ENCODE measurements around the gene PSD.

The PSD gene

GRCh38 chr10:102409604-102410428 is 8.8 kb downstream of the PSD start:
- TF ChIP-seq, protein P1, sequence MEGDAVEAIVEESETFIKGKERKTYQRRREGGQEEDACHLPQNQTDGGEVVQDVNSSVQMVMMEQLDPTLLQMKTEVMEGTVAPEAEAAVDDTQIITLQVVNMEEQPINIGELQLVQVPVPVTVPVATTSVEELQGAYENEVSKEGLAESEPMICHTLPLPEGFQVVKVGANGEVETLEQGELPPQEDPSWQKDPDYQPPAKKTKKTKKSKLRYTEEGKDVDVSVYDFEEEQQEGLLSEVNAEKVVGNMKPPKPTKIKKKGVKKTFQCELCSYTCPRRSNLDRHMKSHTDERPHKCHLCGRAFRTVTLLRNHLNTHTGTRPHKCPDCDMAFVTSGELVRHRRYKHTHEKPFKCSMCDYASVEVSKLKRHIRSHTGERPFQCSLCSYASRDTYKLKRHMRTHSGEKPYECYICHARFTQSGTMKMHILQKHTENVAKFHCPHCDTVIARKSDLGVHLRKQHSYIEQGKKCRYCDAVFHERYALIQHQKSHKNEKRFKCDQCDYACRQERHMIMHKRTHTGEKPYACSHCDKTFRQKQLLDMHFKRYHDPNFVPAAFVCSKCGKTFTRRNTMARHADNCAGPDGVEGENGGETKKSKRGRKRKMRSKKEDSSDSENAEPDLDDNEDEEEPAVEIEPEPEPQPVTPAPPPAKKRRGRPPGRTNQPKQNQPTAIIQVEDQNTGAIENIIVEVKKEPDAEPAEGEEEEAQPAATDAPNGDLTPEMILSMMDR (IDR thresholded peaks at IDR 0.05; ENCODE audit: insufficient read depth, low read depth, low read length, missing control alignments): no peak
- no peak for DNase-seq (ENCODE audit: low read depth)
- H3K4me3 ChIP-seq (ENCODE audit: low read depth, low read length): no peak overlapping the region

DNA sequence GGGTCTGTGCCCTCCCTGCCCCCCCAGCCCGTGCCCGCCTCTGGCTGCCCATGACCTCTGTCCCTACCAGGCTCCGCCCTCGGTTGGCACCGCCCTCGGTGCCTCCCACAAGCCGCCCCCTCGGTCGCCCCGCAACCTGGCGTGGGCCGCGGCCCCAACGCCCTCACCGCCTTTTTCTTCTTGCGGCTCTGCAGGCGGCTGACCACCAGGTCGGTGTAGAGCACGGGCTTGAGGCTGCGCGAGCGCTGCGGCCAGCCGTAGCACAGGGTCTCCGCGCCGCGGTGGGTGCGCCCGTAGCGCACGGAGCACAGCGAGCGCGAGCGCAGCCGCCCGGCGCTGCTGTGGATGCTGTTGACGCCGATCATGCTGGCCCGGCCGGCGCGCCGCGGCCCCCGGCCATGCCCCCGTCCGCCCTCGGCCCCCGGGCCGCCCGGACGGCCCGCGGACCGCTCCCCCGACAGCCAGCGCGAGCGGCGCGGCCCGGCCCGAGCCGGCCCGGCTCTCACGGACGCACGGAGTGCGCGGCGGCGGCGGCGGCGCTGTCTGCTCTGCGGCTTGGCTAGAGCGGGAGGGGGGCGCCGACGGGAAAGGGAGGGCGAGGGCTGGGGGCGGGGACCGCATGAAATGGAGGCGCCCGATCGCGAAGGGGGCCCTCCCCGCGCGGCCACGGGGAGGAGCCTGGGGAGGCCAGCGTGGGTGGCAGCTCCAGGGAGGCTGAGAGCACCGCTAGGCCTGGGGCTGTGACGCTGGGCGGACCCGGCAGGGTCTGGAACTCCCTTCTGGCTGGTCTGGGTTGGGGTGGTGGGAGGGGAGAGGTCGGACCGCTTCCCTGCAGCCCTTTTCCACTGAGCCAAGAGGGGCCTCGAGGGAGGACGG is 9.6 kb downstream of the PSD start:
- TF ChIP-seq, protein P1 (IDR thresholded peaks at IDR 0.05; ENCODE audit: insufficient read depth, low read depth, low read length, missing control alignments): no peak
- no peak overlapping the region; the same call in 1 of the 2 replicates for H3K4me3 ChIP-seq (ENCODE audit: low read depth, low read length)
- DNase-seq (ENCODE audit: low read depth): no peak

GRCh38 chr10:102408131-102408727 is 10.4 kb downstream of the PSD start:
- H3K4me3 ChIP-seq (ENCODE audit: low read depth, low read length): no peak overlapping the region

DNA sequence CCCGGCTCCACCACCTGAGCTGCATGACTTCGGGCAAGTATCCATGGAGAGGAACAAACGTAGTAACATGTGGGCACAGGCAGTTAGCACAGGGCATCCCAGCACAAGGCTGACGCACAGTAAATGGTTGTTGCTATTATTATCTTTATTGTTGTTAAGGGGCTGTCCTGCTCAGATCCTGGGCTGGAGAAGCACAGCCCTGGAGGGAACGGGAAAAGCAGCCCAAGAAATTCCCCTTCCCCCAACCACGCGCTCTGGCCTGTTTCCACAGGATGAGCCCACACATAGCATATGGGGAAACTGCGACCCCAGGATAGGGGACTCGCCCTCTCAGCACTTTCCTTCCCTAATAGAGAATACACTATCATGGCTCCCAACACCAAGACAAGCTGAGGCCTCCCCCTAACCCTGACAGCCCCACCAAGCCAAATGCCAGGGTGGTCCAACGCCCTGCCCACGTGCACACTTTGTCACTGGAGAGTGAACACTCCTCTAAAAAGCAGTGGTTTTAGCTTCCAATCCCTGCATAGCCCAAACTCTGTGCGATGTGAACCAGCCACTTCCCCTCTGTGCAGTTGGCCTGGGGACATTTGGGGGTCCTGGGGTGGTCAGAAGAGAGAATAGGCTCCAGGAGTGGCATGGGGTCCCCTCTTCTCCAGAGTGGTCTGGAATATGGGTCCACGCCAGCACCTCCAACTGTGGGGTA is 11.0 kb downstream of the PSD start:
- no peak overlapping the region for H3K4me3 ChIP-seq (ENCODE audit: low read depth, low read length)
- TF ChIP-seq, protein P1 (IDR thresholded peaks at IDR 0.05; ENCODE audit: insufficient read depth, low read depth, low read length, missing control alignments): no peak
- no peak for DNase-seq (ENCODE audit: low read depth)

More at GRCh38 chr10:102408131-102408727, 10.4 kb downstream of the PSD start:
- TF ChIP-seq, protein P1 (IDR thresholded peaks at IDR 0.05; ENCODE audit: insufficient read depth, low read depth, low read length, missing control alignments): no peak
- DNase-seq (ENCODE audit: low read depth): no peak

DNA sequence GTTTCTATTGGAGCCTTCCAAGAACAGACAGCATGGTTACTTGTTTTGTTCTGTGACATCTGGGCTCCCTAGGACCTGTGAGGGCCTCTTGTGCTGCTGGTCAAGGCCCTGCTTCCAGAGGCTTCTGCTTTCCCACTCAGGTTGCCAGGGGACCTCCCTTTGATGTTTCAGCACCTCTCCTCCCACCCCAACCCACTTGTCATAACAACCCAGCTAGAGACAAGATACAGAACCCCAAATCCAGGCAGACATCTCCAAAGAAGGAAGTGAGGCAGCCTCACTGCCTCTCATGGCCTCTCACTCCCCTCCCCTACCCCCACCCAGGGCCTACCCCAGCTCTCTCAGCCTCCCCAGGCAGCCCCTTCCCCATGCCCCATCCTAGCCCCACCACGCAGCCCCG is 11.8 kb downstream of the PSD start:
- DNase-seq (ENCODE audit: low read depth): no peak
- TF ChIP-seq, protein P1 (IDR thresholded peaks at IDR 0.05; ENCODE audit: insufficient read depth, low read depth, low read length, missing control alignments): no peak
- H3K4me3 ChIP-seq (ENCODE audit: low read depth, low read length): no peak overlapping the region

DNA sequence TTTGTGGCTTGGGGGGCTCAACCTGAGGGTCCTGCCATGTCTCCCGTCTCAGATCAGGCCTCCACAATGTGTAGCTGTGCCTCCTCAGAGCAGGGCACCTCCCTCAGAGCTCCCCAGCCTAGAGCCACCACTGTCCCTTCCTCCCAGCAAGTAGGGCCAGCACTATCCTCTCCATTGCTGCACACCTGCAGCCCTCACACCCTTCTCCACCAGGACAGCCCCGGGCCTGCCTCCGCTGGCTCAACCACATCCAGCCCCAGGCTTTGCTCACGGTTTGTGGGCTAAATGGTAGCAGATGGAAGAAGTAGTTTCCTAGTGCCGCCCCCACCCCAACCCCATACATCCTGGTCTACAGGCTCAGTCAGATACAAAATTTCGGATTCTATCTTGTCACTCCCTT is 13.0 kb downstream of the PSD start:
- TF ChIP-seq, protein P1 (IDR thresholded peaks at IDR 0.05; ENCODE audit: insufficient read depth, low read depth, low read length, missing control alignments): no peak
- no peak for DNase-seq (ENCODE audit: low read depth)
- no peak overlapping the region for H3K4me3 ChIP-seq (ENCODE audit: low read depth, low read length)
